Measurements from ENCODE around the gene SLAIN2. TPM values are rescaled to one million over a fixed set of nuclear protein-coding genes. Genes with fewer than 3 reads are reported as not detected.

Gene SLAIN2
- total RNA-seq, 1 donor from 2014 or later: 62.1 TPM

GRCh38 chr4:48299560-48299959 is 41.8 kb upstream of the SLAIN2 start:
- H3K9me3 Mint-ChIP-seq: no peaks in the 10 kb centered on the region
- H3K4me1 Mint-ChIP-seq: peaks cover 5% of the 10 kb centered on the region
- intact Hi-C loops (cut with micrococcal nuclease): no loop called here
- ChIA-PET CTCF (interaction anchor here (1.4 kb wide), 1 partner anchor 191 kb away, joined by 3 read pairs; no protein-coding TSS in a partner anchor), POLR2A (no interaction called here)
- no peak for TF ChIP-seq CTCF (IDR thresholded peaks at IDR 0.05)
- peaks cover 5% of the 10 kb centered on the region for H3K27me3 Mint-ChIP-seq
- no peak for DNase-seq
- no peak overlapping the region for H3K27ac Mint-ChIP-seq
- no peak for ATAC-seq (ENCODE audit: low read depth)
- H3K4me3 Mint-ChIP-seq: no peak overlapping the region
- H3K36me3 Mint-ChIP-seq (ENCODE audit: low read depth): no peaks in the 10 kb centered on the region

GRCh38 chr4:48300004-48300403 is 41.3 kb upstream of the SLAIN2 start:
- no peaks in the 10 kb centered on the region for H3K36me3 Mint-ChIP-seq (ENCODE audit: low read depth)
- peaks cover 5% of the 10 kb centered on the region for H3K4me1 Mint-ChIP-seq
- H3K27me3 Mint-ChIP-seq: peaks cover 5% of the 10 kb centered on the region
- POLR2A ChIA-PET: no interaction called here
- H3K4me3 Mint-ChIP-seq: no peak overlapping the region
- H3K9me3 Mint-ChIP-seq: no peaks in the 10 kb centered on the region
- no peak for DNase-seq
- no peak for ATAC-seq (ENCODE audit: low read depth)
- CTCF ChIA-PET: interaction anchor here (0.9 to 1.4 kb wide), 2 partner anchors 19 to 191 kb away, joined by 3 read pairs; no protein-coding TSS in a partner anchor
- intact Hi-C loops (cut with micrococcal nuclease): no loop called here
- H3K27ac Mint-ChIP-seq: no peak overlapping the region
- no peak for TF ChIP-seq CTCF (IDR thresholded peaks at IDR 0.05)

GRCh38 chr4:48305508-48305907 is 35.8 kb upstream of the SLAIN2 start:
- ATAC-seq (ENCODE audit: low read depth): no peak
- H3K4me1 Mint-ChIP-seq: no peaks in the 10 kb centered on the region
- no peak overlapping the region for H3K27ac Mint-ChIP-seq
- H3K9me3 Mint-ChIP-seq: no peaks in the 10 kb centered on the region
- TF ChIP-seq CTCF (IDR thresholded peaks at IDR 0.05): no peak
- H3K27me3 Mint-ChIP-seq: peaks cover 5% of the 10 kb centered on the region
- no peaks in the 10 kb centered on the region for H3K36me3 Mint-ChIP-seq (ENCODE audit: low read depth)
- intact Hi-C loops (cut with micrococcal nuclease): no loop called here
- no peak for DNase-seq
- no peak overlapping the region for H3K4me3 Mint-ChIP-seq
- ChIA-PET POLR2A (no interaction called here), CTCF (no interaction called here)

- intact Hi-C loops (cut with micrococcal nuclease): no loop called here
- Mint-ChIP-seq H3K36me3 (ENCODE audit: low read depth) (no peaks in the 10 kb centered on the region), H3K4me1 (no peaks in the 10 kb centered on the region), H3K27ac (no peak overlapping the region), H3K9me3 (no peaks in the 10 kb centered on the region), H3K27me3 (peaks cover 3% of the 10 kb centered on the region), H3K4me3 (no peak overlapping the region)
- DNase-seq (no peak), ATAC-seq (ENCODE audit: low read depth) (no peak)
- POLR2A ChIA-PET: no interaction called here
- TF ChIP-seq CTCF (IDR thresholded peaks at IDR 0.05): no peak
- CTCF ChIA-PET: no interaction called here
These were observed 33.8 kb upstream of the SLAIN2 start for GRCh38 chr4:48307528-48307927.

GRCh38 chr4:48308901-48309300 is 32.4 kb upstream of the SLAIN2 start:
- Mint-ChIP-seq H3K27ac (no peak overlapping the region), H3K4me3 (no peak overlapping the region), H3K36me3 (ENCODE audit: low read depth) (no peaks in the 10 kb centered on the region), H3K4me1 (no peaks in the 10 kb centered on the region), H3K9me3 (no peaks in the 10 kb centered on the region), H3K27me3 (no peaks in the 10 kb centered on the region)
- ATAC-seq (ENCODE audit: low read depth) (no peak), DNase-seq (no peak)
- ChIA-PET CTCF (no interaction called here), POLR2A (no interaction called here)
- intact Hi-C loops (cut with micrococcal nuclease): no loop called here
- no peak for TF ChIP-seq CTCF (IDR thresholded peaks at IDR 0.05)

Data from activated B cell treated with CpG ODN at 0.5 μM for 24 hours (primary cell).